ENCODE results near the gene MKNK2.

GRCh38 chr19:2013683-2013961 lies 37.4 kb downstream of the MKNK2 start:
- TF ChIP-seq TAF1 (IDR thresholded peaks at IDR 0.05; ENCODE audit: borderline replicate concordance, low read depth, low read length) (no peak), CTCF (IDR thresholded peaks at IDR 0.05) (no peak), POLR2AphosphoS5 (IDR thresholded peaks at IDR 0.05; ENCODE audit: low read depth, low read length) (no peak), EZH2phosphoT487 (IDR thresholded peaks at IDR 0.05; ENCODE audit: borderline replicate concordance, low read depth) (no peak), EP300 (IDR thresholded peaks at IDR 0.05; ENCODE audit: borderline replicate concordance in 1 of 2, low read depth in 1 of 2, low read length in 1 of 2) (no peak), ELF1 (IDR thresholded peaks at IDR 0.05) (no peak), TEAD4 (IDR thresholded peaks at IDR 0.05; ENCODE audit: borderline replicate concordance, insufficient read depth) (no peak), RAD21 (IDR thresholded peaks at IDR 0.05; ENCODE audit: low read length) (no peak)
- TF ChIP-seq, protein P1, sequence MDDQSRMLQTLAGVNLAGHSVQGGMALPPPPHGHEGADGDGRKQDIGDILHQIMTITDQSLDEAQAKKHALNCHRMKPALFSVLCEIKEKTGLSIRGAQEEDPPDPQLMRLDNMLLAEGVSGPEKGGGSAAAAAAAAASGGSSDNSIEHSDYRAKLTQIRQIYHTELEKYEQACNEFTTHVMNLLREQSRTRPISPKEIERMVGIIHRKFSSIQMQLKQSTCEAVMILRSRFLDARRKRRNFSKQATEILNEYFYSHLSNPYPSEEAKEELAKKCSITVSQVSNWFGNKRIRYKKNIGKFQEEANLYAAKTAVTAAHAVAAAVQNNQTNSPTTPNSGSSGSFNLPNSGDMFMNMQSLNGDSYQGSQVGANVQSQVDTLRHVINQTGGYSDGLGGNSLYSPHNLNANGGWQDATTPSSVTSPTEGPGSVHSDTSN (IDR thresholded peaks at IDR 0.05) = no peak
- TF ChIP-seq, protein P2, sequence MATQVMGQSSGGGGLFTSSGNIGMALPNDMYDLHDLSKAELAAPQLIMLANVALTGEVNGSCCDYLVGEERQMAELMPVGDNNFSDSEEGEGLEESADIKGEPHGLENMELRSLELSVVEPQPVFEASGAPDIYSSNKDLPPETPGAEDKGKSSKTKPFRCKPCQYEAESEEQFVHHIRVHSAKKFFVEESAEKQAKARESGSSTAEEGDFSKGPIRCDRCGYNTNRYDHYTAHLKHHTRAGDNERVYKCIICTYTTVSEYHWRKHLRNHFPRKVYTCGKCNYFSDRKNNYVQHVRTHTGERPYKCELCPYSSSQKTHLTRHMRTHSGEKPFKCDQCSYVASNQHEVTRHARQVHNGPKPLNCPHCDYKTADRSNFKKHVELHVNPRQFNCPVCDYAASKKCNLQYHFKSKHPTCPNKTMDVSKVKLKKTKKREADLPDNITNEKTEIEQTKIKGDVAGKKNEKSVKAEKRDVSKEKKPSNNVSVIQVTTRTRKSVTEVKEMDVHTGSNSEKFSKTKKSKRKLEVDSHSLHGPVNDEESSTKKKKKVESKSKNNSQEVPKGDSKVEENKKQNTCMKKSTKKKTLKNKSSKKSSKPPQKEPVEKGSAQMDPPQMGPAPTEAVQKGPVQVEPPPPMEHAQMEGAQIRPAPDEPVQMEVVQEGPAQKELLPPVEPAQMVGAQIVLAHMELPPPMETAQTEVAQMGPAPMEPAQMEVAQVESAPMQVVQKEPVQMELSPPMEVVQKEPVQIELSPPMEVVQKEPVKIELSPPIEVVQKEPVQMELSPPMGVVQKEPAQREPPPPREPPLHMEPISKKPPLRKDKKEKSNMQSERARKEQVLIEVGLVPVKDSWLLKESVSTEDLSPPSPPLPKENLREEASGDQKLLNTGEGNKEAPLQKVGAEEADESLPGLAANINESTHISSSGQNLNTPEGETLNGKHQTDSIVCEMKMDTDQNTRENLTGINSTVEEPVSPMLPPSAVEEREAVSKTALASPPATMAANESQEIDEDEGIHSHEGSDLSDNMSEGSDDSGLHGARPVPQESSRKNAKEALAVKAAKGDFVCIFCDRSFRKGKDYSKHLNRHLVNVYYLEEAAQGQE (IDR thresholded peaks at IDR 0.05; ENCODE audit: low read depth, low read length) = no peak
